Measurements from ENCODE around the gene GPC1.

The GPC1 gene

GRCh38 chr2:240416821-240417220 is 18.6 kb upstream of the GPC1 start:
- Histone ChIP-seq H4K91ac (ENCODE audit: low read depth, low read length) (no peak overlapping the region), H2AK5ac (ENCODE audit: low read length) (no peak overlapping the region)

GRCh38 chr2:240418311-240418710 is 17.2 kb upstream of the GPC1 start:
- no peak overlapping the region for H3K4me3 ChIP-seq (ENCODE audit: low read depth, low read length)
- H3K9me3 ChIP-seq (ENCODE audit: insufficient read depth, low read depth, low read length): peaks cover 32% of the 10 kb centered on the region
- H2AFZ ChIP-seq (ENCODE audit: insufficient read depth, low read length, poor library complexity): no peak overlapping the region
- H4K12ac ChIP-seq (ENCODE audit: low read depth, low read length): no peak overlapping the region
- no peaks in the 10 kb centered on the region for H3K4me1 ChIP-seq (ENCODE audit: control insufficient read depth in 1 of 2, insufficient read depth in 2 of 2, low read length in 2 of 2)
- H3K23ac ChIP-seq (ENCODE audit: low read length): no peak overlapping the region
- H3K36me3 ChIP-seq (ENCODE audit: control insufficient read depth in 1 of 2, insufficient read depth in 2 of 2, low read length in 2 of 2): no peaks in the 10 kb centered on the region
- no peak overlapping the region for H4K8ac ChIP-seq (ENCODE audit: low read depth, low read length)
- no peak overlapping the region for H3K18ac ChIP-seq (ENCODE audit: low read length)
- no peak overlapping the region for H3K4ac ChIP-seq (ENCODE audit: low read depth, low read length)
- H4K91ac ChIP-seq (ENCODE audit: low read depth, low read length): no peak overlapping the region
- no peak overlapping the region for H2AK5ac ChIP-seq (ENCODE audit: low read length)
- no peak overlapping the region for H2BK120ac ChIP-seq (ENCODE audit: insufficient read depth, low read length, poor library complexity)
- H3K79me2 ChIP-seq (ENCODE audit: control insufficient read depth, insufficient read depth, low read length, poor library complexity): no peaks in the 10 kb centered on the region
- no peak for DNase-seq
- no peak overlapping the region for H2BK5ac ChIP-seq (ENCODE audit: low read depth, low read length, poor library complexity)
- no peak overlapping the region for H3K27ac ChIP-seq (ENCODE audit: low read depth, low read length)
- no peak overlapping the region for H3K14ac ChIP-seq (ENCODE audit: low read length)
- WGBS (ENCODE audit: extremely low coverage, insufficient coverage, insufficient read length): no CpG with 5 or more reads among the region's 1 CpG
- H3K9ac ChIP-seq (ENCODE audit: low read length): no peak overlapping the region
- H3K4me2 ChIP-seq (ENCODE audit: low read length): no peak overlapping the region
- no peaks in the 10 kb centered on the region for H3K27me3 ChIP-seq (ENCODE audit: insufficient read depth, low read length)
- H2BK12ac ChIP-seq (ENCODE audit: low read length): no peak overlapping the region
- H3K79me1 ChIP-seq (ENCODE audit: low read length): no peaks in the 10 kb centered on the region

More at GRCh38 chr2:240416821-240417220, 18.6 kb upstream of the GPC1 start:
- H3K79me2 ChIP-seq (ENCODE audit: control insufficient read depth, insufficient read depth, low read length, poor library complexity): no peaks in the 10 kb centered on the region
- no peak overlapping the region for H4K8ac ChIP-seq (ENCODE audit: low read depth, low read length)
- H2BK12ac ChIP-seq (ENCODE audit: low read length): no peak overlapping the region
- H2BK120ac ChIP-seq (ENCODE audit: insufficient read depth, low read length, poor library complexity): no peak overlapping the region
- H3K79me1 ChIP-seq (ENCODE audit: low read length): no peaks in the 10 kb centered on the region
- H3K9me3 ChIP-seq (ENCODE audit: insufficient read depth, low read depth, low read length): peaks cover 35% of the 10 kb centered on the region
- no peak overlapping the region for H3K23ac ChIP-seq (ENCODE audit: low read length)
- no peaks in the 10 kb centered on the region for H3K27me3 ChIP-seq (ENCODE audit: insufficient read depth, low read length)
- no peak overlapping the region for H2BK5ac ChIP-seq (ENCODE audit: low read depth, low read length, poor library complexity)
- no peak overlapping the region for H4K12ac ChIP-seq (ENCODE audit: low read depth, low read length)
- no peak overlapping the region for H3K27ac ChIP-seq (ENCODE audit: low read depth, low read length)
- WGBS (ENCODE audit: extremely low coverage, insufficient coverage, insufficient read length): no CpG with 5 or more reads among the region's 4 CpGs
- no peaks in the 10 kb centered on the region for H3K36me3 ChIP-seq (ENCODE audit: control insufficient read depth in 1 of 2, insufficient read depth in 2 of 2, low read length in 2 of 2)
- no peak for DNase-seq
- no peaks in the 10 kb centered on the region for H3K4me1 ChIP-seq (ENCODE audit: control insufficient read depth in 1 of 2, insufficient read depth in 2 of 2, low read length in 2 of 2)
- H2AFZ ChIP-seq (ENCODE audit: insufficient read depth, low read length, poor library complexity): no peak overlapping the region
- no peak overlapping the region for H3K4me2 ChIP-seq (ENCODE audit: low read length)
- no peak overlapping the region for H3K9ac ChIP-seq (ENCODE audit: low read length)
- no peak overlapping the region for H3K4me3 ChIP-seq (ENCODE audit: low read depth, low read length)
- no peak overlapping the region for H3K18ac ChIP-seq (ENCODE audit: low read length)
- no peak overlapping the region for H3K14ac ChIP-seq (ENCODE audit: low read length)
- no peak overlapping the region for H3K4ac ChIP-seq (ENCODE audit: low read depth, low read length)

- Histone ChIP-seq H3K23ac (ENCODE audit: low read length) (no peak overlapping the region), H3K27me3 (ENCODE audit: insufficient read depth, low read length) (no peaks in the 10 kb centered on the region), H3K79me2 (ENCODE audit: control insufficient read depth, insufficient read depth, low read length, poor library complexity) (no peaks in the 10 kb centered on the region), H3K4me3 (ENCODE audit: low read depth, low read length) (no peak overlapping the region), H3K14ac (ENCODE audit: low read length) (no peak overlapping the region), H4K8ac (ENCODE audit: low read depth, low read length) (no peak overlapping the region), H3K9me3 (ENCODE audit: insufficient read depth, low read depth, low read length) (peaks cover 36% of the 10 kb centered on the region), H3K4me1 (ENCODE audit: control insufficient read depth in 1 of 2, insufficient read depth in 2 of 2, low read length in 2 of 2) (no peaks in the 10 kb centered on the region), H3K4me2 (ENCODE audit: low read length) (no peak overlapping the region), H3K4ac (ENCODE audit: low read depth, low read length) (no peak overlapping the region), H2AFZ (ENCODE audit: insufficient read depth, low read length, poor library complexity) (no peak overlapping the region), H3K9ac (ENCODE audit: low read length) (no peak overlapping the region), H4K91ac (ENCODE audit: low read depth, low read length) (no peak overlapping the region), H4K12ac (ENCODE audit: low read depth, low read length) (no peak overlapping the region), H3K18ac (ENCODE audit: low read length) (no peak overlapping the region), H3K79me1 (ENCODE audit: low read length) (no peaks in the 10 kb centered on the region), H2BK12ac (ENCODE audit: low read length) (no peak overlapping the region), H2BK120ac (ENCODE audit: insufficient read depth, low read length, poor library complexity) (no peak overlapping the region), H2AK5ac (ENCODE audit: low read length) (no peak overlapping the region), H3K27ac (ENCODE audit: low read depth, low read length) (no peak overlapping the region), H2BK5ac (ENCODE audit: low read depth, low read length, poor library complexity) (no peak overlapping the region), H3K36me3 (ENCODE audit: control insufficient read depth in 1 of 2, insufficient read depth in 2 of 2, low read length in 2 of 2) (no peaks in the 10 kb centered on the region)
- no peak for DNase-seq
- no CpG with 5 or more reads among the region's 7 CpGs for WGBS (ENCODE audit: extremely low coverage, insufficient coverage, insufficient read length)
Observed at GRCh38 chr2:240419271-240419670, 16.2 kb upstream of the GPC1 start.

- H2AK5ac ChIP-seq (ENCODE audit: low read length): no peak overlapping the region
- no peaks in the 10 kb centered on the region for H3K4me1 ChIP-seq (ENCODE audit: control insufficient read depth in 1 of 2, insufficient read depth in 2 of 2, low read length in 2 of 2)
- H3K9me3 ChIP-seq (ENCODE audit: insufficient read depth, low read depth, low read length): peaks cover 38% of the 10 kb centered on the region
- H3K4me2 ChIP-seq (ENCODE audit: low read length): no peak overlapping the region
- no peak overlapping the region for H3K18ac ChIP-seq (ENCODE audit: low read length)
- H3K27me3 ChIP-seq (ENCODE audit: insufficient read depth, low read length): no peaks in the 10 kb centered on the region
- H3K79me1 ChIP-seq (ENCODE audit: low read length): no peaks in the 10 kb centered on the region
- no peak overlapping the region for H3K9ac ChIP-seq (ENCODE audit: low read length)
- no peak overlapping the region for H4K12ac ChIP-seq (ENCODE audit: low read depth, low read length)
- no peak overlapping the region for H4K91ac ChIP-seq (ENCODE audit: low read depth, low read length)
- no peak overlapping the region for H4K8ac ChIP-seq (ENCODE audit: low read depth, low read length)
- H3K27ac ChIP-seq (ENCODE audit: low read depth, low read length): no peak overlapping the region
- no peak overlapping the region for H3K23ac ChIP-seq (ENCODE audit: low read length)
- H2BK5ac ChIP-seq (ENCODE audit: low read depth, low read length, poor library complexity): no peak overlapping the region
- DNase-seq: no peak
- no peak overlapping the region for H3K4me3 ChIP-seq (ENCODE audit: low read depth, low read length)
- H2BK12ac ChIP-seq (ENCODE audit: low read length): no peak overlapping the region
- no CpG with 5 or more reads among the region's 2 CpGs for WGBS (ENCODE audit: extremely low coverage, insufficient coverage, insufficient read length)
- H3K36me3 ChIP-seq (ENCODE audit: control insufficient read depth in 1 of 2, insufficient read depth in 2 of 2, low read length in 2 of 2): no peaks in the 10 kb centered on the region
- H2AFZ ChIP-seq (ENCODE audit: insufficient read depth, low read length, poor library complexity): no peak overlapping the region
- H3K79me2 ChIP-seq (ENCODE audit: control insufficient read depth, insufficient read depth, low read length, poor library complexity): no peaks in the 10 kb centered on the region
- no peak overlapping the region for H2BK120ac ChIP-seq (ENCODE audit: insufficient read depth, low read length, poor library complexity)
- no peak overlapping the region for H3K4ac ChIP-seq (ENCODE audit: low read depth, low read length)
- H3K14ac ChIP-seq (ENCODE audit: low read length): no peak overlapping the region
Observed at GRCh38 chr2:240419723-240420122, 15.7 kb upstream of the GPC1 start.

Measured in trophoblast cell (in vitro differentiated cells and primary cell).